ENCODE data around the gene TENM3.

DNA sequence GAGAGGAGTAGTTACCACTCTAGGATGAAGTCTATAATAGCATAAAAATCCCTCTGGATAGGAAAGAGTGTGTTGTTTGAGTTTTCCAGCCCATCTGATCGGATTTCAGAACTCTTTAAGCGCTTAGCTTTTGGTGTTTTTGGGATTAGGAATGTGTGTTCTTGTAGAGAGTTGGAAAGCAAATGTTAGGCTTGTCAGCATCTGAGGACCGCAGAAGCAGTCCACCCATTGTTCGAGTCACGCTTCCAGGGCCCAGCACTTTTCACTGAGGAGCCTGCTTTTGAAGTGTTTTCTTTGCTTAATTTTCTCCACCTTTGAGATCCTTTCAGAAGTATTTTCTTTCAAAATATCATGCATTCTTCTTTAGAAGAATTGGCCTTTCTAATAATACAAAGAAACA lies 306.2 kb downstream of the TENM3 start:
- TF ChIP-seq CHD1 (IDR thresholded peaks at IDR 0.05; ENCODE audit: low read depth, low read length) = no peak
- TF ChIP-seq, protein P1, sequence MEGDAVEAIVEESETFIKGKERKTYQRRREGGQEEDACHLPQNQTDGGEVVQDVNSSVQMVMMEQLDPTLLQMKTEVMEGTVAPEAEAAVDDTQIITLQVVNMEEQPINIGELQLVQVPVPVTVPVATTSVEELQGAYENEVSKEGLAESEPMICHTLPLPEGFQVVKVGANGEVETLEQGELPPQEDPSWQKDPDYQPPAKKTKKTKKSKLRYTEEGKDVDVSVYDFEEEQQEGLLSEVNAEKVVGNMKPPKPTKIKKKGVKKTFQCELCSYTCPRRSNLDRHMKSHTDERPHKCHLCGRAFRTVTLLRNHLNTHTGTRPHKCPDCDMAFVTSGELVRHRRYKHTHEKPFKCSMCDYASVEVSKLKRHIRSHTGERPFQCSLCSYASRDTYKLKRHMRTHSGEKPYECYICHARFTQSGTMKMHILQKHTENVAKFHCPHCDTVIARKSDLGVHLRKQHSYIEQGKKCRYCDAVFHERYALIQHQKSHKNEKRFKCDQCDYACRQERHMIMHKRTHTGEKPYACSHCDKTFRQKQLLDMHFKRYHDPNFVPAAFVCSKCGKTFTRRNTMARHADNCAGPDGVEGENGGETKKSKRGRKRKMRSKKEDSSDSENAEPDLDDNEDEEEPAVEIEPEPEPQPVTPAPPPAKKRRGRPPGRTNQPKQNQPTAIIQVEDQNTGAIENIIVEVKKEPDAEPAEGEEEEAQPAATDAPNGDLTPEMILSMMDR (IDR thresholded peaks at IDR 0.05; ENCODE audit: control extremely low read depth in 1 of 3, insufficient read depth in 1 of 3, low read depth in 1 of 3, low read length in 3 of 3) = no peak
